WI38 (cell line): ENCODE measurements around the gene CACNA1D.

Experiments used
- H3K4me3 ChIP-seq: 2 replicates; pipeline ENCODE4 v1.5.1; 2011; ENCODE audit warnings: low read depth, mild to moderate bottlenecking, control low read depth, low read length
- CTCF ChIP-seq: IDR thresholded peaks from 2 replicates; pipeline ENCODE4 v1.5.1; 2012; ENCODE audit warnings: low read depth, mild to moderate bottlenecking, control low read depth, low read length

Gene CACNA1D

GRCh38 chr3:53518495-53518981 is 24.1 kb downstream of the CACNA1D start:
- no peak for TF ChIP-seq CTCF
- H3K4me3 ChIP-seq, result no peak overlapping the region

- TF ChIP-seq CTCF, result no peak
- no peak overlapping the region for H3K4me3 ChIP-seq
Observed at GRCh38 chr3:53519065-53519709, 24.8 kb downstream of the CACNA1D start.

- no peak overlapping the region for H3K4me3 ChIP-seq
- no peak for TF ChIP-seq CTCF
Observed at GRCh38 chr3:53523346-53523745, 28.9 kb downstream of the CACNA1D start.

- TF ChIP-seq CTCF, result no peak
- no peak overlapping the region for H3K4me3 ChIP-seq
Observed at GRCh38 chr3:53524566-53524965, 30.2 kb downstream of the CACNA1D start.

GRCh38 chr3:53525765-53526703 is 31.6 kb downstream of the CACNA1D start:
- no peak for TF ChIP-seq CTCF
- H3K4me3 ChIP-seq, result no peak overlapping the region

GRCh38 chr3:53526704-53527055 is 32.3 kb downstream of the CACNA1D start:
- no peak overlapping the region for H3K4me3 ChIP-seq
- TF ChIP-seq CTCF, result no peak

GRCh38 chr3:53530205-53530604 is 35.8 kb downstream of the CACNA1D start:
- H3K4me3 ChIP-seq, result no peak overlapping the region
- TF ChIP-seq CTCF, result no peak
